Ishikawa (cell line): ENCODE measurements around the gene RSPH4A.

Experiments used
- CEBPB ChIP-seq: IDR thresholded peaks from 2 replicates; pipeline ENCODE4 v1.6.1; 2012
- CREB1 ChIP-seq: IDR thresholded peaks from 2 replicates; pipeline ENCODE4 v1.6.1; 2012; ENCODE audit warnings: low read depth
- EGR1 ChIP-seq: IDR thresholded peaks from 2 replicates; pipeline ENCODE4 v1.6.1; 2012
- EP300 ChIP-seq: IDR thresholded peaks from 2 replicates; pipeline ENCODE4 v1.6.1; 2012; ENCODE audit warnings: borderline replicate concordance
- FOXM1 ChIP-seq: IDR thresholded peaks from 2 replicates; pipeline ENCODE4 v1.6.1; 2012; ENCODE audit warnings: low read depth, borderline replicate concordance
- MAX ChIP-seq: IDR thresholded peaks from 2 replicates; pipeline ENCODE4 v1.6.1; 2012
- NFIC ChIP-seq: IDR thresholded peaks from 2 replicates; pipeline ENCODE4 v1.6.1; 2012
- RAD21 ChIP-seq: IDR thresholded peaks from 2 replicates; pipeline ENCODE4 v1.6.1; 2012; ENCODE audit warnings: low read depth
- TAF1 ChIP-seq: IDR thresholded peaks from 2 replicates; pipeline ENCODE4 v1.6.1; 2012; ENCODE audit warnings: low read depth, mild to moderate bottlenecking
- TCF12 ChIP-seq: IDR thresholded peaks from 2 replicates; pipeline ENCODE4 v1.6.1; 2012; ENCODE audit warnings: low read depth
- TEAD4 ChIP-seq: IDR thresholded peaks from 2 replicates; pipeline ENCODE4 v1.6.1; 2012
- YY1 ChIP-seq: IDR thresholded peaks from 2 replicates; pipeline ENCODE4 v1.6.1; 2012; ENCODE audit warnings: low read depth
- ZBTB7A ChIP-seq: IDR thresholded peaks from 2 replicates; pipeline ENCODE4 v1.6.1; 2012; ENCODE audit warnings: low read depth
- TF ChIP-seq, protein P1 (sequence below): IDR thresholded peaks from 2 replicates; pipeline ENCODE4 v1.6.1; 2012
- TF ChIP-seq, protein P2 (sequence below): IDR thresholded peaks from 2 replicates; pipeline ENCODE4 v1.6.1; 2012; ENCODE audit warnings: low read depth, mild to moderate bottlenecking

Gene RSPH4A

GRCh38 chr6:116667623-116668022 is 51.3 kb downstream of the RSPH4A start:
- TF ChIP-seq CREB1 (no peak), EP300 (no peak), TEAD4 (no peak), TCF12 (no peak), YY1 (no peak), ZBTB7A (no peak), CEBPB (no peak), EGR1 (no peak)
- TF ChIP-seq, protein P1, sequence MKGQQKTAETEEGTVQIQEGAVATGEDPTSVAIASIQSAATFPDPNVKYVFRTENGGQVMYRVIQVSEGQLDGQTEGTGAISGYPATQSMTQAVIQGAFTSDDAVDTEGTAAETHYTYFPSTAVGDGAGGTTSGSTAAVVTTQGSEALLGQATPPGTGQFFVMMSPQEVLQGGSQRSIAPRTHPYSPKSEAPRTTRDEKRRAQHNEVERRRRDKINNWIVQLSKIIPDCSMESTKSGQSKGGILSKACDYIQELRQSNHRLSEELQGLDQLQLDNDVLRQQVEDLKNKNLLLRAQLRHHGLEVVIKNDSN: no peak

- no peak for TF ChIP-seq ZBTB7A
- TF ChIP-seq EGR1: no peak
- TF ChIP-seq, protein P2, sequence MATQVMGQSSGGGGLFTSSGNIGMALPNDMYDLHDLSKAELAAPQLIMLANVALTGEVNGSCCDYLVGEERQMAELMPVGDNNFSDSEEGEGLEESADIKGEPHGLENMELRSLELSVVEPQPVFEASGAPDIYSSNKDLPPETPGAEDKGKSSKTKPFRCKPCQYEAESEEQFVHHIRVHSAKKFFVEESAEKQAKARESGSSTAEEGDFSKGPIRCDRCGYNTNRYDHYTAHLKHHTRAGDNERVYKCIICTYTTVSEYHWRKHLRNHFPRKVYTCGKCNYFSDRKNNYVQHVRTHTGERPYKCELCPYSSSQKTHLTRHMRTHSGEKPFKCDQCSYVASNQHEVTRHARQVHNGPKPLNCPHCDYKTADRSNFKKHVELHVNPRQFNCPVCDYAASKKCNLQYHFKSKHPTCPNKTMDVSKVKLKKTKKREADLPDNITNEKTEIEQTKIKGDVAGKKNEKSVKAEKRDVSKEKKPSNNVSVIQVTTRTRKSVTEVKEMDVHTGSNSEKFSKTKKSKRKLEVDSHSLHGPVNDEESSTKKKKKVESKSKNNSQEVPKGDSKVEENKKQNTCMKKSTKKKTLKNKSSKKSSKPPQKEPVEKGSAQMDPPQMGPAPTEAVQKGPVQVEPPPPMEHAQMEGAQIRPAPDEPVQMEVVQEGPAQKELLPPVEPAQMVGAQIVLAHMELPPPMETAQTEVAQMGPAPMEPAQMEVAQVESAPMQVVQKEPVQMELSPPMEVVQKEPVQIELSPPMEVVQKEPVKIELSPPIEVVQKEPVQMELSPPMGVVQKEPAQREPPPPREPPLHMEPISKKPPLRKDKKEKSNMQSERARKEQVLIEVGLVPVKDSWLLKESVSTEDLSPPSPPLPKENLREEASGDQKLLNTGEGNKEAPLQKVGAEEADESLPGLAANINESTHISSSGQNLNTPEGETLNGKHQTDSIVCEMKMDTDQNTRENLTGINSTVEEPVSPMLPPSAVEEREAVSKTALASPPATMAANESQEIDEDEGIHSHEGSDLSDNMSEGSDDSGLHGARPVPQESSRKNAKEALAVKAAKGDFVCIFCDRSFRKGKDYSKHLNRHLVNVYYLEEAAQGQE: no peak
- no peak for TF ChIP-seq MAX
- no peak for TF ChIP-seq EP300
- no peak for TF ChIP-seq TEAD4
- TF ChIP-seq TCF12: no peak
- TF ChIP-seq TAF1: no peak
- TF ChIP-seq, protein P1: no peak
- TF ChIP-seq CEBPB: no peak
- TF ChIP-seq FOXM1: no peak
- TF ChIP-seq NFIC: no peak
- no peak for TF ChIP-seq RAD21
- TF ChIP-seq YY1: no peak
Measured at GRCh38 chr6:116672306-116672705, 56.0 kb downstream of the RSPH4A start.

DNA sequence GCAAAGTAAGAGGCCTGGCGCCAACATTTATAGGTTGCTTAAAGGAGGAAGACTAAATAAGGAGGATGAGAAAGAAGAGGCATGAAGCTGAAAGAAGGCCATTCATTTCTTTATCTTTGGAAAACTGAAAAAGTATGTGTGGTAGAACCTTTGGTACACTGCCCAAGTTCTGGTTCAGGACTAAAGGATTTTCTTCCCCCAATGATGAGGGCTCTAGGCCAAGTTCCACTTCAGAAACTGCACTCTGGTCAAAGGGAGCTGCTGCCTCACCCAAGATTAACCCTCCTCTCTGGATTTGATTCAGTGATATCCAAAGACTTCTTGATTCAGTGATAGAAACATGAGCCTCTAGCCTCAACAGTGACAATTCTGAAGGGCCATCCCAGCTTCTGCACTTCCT is 59.7 kb downstream of the RSPH4A start:
- TF ChIP-seq CEBPB: no peak
- TF ChIP-seq, protein P1: no peak
- TF ChIP-seq MAX: no peak
- TF ChIP-seq TEAD4: no peak
- TF ChIP-seq, protein P2: no peak
- TF ChIP-seq TCF12: no peak

- TF ChIP-seq TEAD4: no peak; the same call in 1 of the 2 replicates
- no peak for TF ChIP-seq CEBPB
- TF ChIP-seq TAF1: peak; percentile 83
- no peak for TF ChIP-seq CREB1
- peak; percentile 99 for TF ChIP-seq ZBTB7A
- TF ChIP-seq, protein P1: no peak
- TF ChIP-seq EP300: peak; percentile 57; the same call in 1 of the 2 replicates
- peak; percentile 33; the same call in 1 of the 2 replicates for TF ChIP-seq TCF12
- TF ChIP-seq EGR1: peak; percentile 12; the same call in 1 of the 2 replicates
- TF ChIP-seq, protein P2: no peak
- TF ChIP-seq YY1: peak; percentile 94
- TF ChIP-seq MAX: peak; percentile 60
- no peak for TF ChIP-seq NFIC
- no peak for TF ChIP-seq FOXM1
- TF ChIP-seq RAD21: no peak
Measured at GRCh38 chr6:116680880-116681672, 64.8 kb downstream of the RSPH4A start, which contains the start of gene KPNA5. KPNA5 (plus strand) TSS chr6:116681211; CDS start chr6:116681335, 124 bp downstream.
